ENCODE data around the gene KLHL7.

KLHL7 gene

GRCh38 chr7:23107781-23108180, 2.2 kb downstream of the KLHL7 start:
- Histone ChIP-seq H3K27me3 (ENCODE audit: control insufficient read depth, insufficient read depth, low read length) (no peaks in the 10 kb centered on the region), H3K4me3 (ENCODE audit: low read length) (no peak overlapping the region; the same call in 1 of the 2 replicates), H3K9me3 (ENCODE audit: control insufficient read depth, insufficient read depth, low read length) (no peaks in the 10 kb centered on the region), H3K4me1 (ENCODE audit: control insufficient read depth, insufficient read depth, low read length) (no peaks in the 10 kb centered on the region; the same call in 1 of the 2 replicates), H3K36me3 (ENCODE audit: control insufficient read depth, insufficient read depth, low read length) (no peaks in the 10 kb centered on the region), H3K27ac (ENCODE audit: low read length) (no peak overlapping the region)
- WGBS (ENCODE audit: insufficient coverage, insufficient read length): no CpG with 5 or more reads among the region's 2 CpGs
- DNase-seq (ENCODE audit: low read depth, low spot score): no peak

DNA sequence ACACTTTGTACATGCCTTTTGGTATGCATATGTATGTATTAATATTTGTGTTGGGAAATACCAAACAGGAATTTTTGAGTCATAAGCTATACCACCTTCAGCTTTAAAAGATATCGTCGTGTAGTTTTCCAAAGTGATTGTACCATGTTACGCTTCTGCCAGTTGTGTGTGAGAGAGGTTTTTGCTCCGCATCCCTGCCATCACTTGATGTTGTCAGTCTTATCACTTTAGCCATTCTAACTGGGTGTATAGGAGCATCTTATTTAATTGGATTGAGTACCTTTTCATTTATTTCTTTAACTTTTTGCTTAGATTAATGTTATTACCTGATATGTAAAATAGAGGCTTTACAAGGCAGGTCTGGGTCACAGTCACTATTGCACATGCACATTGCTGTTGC, 3.4 kb downstream of the KLHL7 start:
- Histone ChIP-seq H3K4me3 (ENCODE audit: low read length) (no peak overlapping the region), H3K4me1 (ENCODE audit: control insufficient read depth, insufficient read depth, low read length) (no peaks in the 10 kb centered on the region; the same call in none of the 2 replicates), H3K27ac (ENCODE audit: low read length) (no peak overlapping the region), H3K36me3 (ENCODE audit: control insufficient read depth, insufficient read depth, low read length) (no peaks in the 10 kb centered on the region), H3K27me3 (ENCODE audit: control insufficient read depth, insufficient read depth, low read length) (no peaks in the 10 kb centered on the region), H3K9me3 (ENCODE audit: control insufficient read depth, insufficient read depth, low read length) (no peaks in the 10 kb centered on the region)
- WGBS (ENCODE audit: insufficient coverage, insufficient read length): no CpG with 5 or more reads among the region's 4 CpGs
- no peak for DNase-seq (ENCODE audit: low read depth, low spot score)

- H3K27me3 ChIP-seq (ENCODE audit: control insufficient read depth, insufficient read depth, low read length): no peaks in the 10 kb centered on the region
- H3K27ac ChIP-seq (ENCODE audit: low read length): no peak overlapping the region
- H3K9me3 ChIP-seq (ENCODE audit: control insufficient read depth, insufficient read depth, low read length): no peaks in the 10 kb centered on the region
- no peak overlapping the region for H3K4me3 ChIP-seq (ENCODE audit: low read length)
- DNase-seq (ENCODE audit: low read depth, low spot score): no peak
- no peaks in the 10 kb centered on the region; the same call in none of the 2 replicates for H3K4me1 ChIP-seq (ENCODE audit: control insufficient read depth, insufficient read depth, low read length)
- WGBS (ENCODE audit: insufficient coverage, insufficient read length): no CpG with 5 or more reads among the region's 1 CpG
- no peaks in the 10 kb centered on the region for H3K36me3 ChIP-seq (ENCODE audit: control insufficient read depth, insufficient read depth, low read length)
Observed at GRCh38 chr7:23109470-23109869, 3.9 kb downstream of the KLHL7 start.

DNA sequence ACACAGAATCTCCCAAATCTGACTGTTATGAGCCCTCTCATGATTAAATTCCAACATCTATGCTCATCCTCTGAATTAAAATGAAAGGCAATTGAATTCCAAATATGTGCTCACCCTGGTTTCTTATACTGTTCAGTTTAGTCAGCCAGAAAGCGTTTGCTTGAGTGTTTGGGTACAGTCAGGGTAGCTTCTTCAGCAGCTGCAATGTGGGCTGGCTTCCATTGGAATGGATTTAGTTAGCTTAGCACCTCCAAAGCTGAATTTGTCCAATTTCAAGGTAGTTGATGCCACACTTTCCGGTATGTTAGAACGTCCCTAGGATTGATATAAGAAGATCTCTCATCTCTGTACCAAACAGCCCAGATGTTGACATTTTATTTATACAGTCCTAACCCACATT, 9.3 kb downstream of the KLHL7 start:
- Histone ChIP-seq H3K36me3 (ENCODE audit: control insufficient read depth, insufficient read depth, low read length) (no peaks in the 10 kb centered on the region; the same call in 1 of the 2 replicates), H3K27me3 (ENCODE audit: control insufficient read depth, insufficient read depth, low read length) (no peaks in the 10 kb centered on the region), H3K4me3 (ENCODE audit: low read length) (no peak overlapping the region), H3K4me1 (ENCODE audit: control insufficient read depth, insufficient read depth, low read length) (peaks cover 2% of the 10 kb centered on the region), H3K27ac (ENCODE audit: low read length) (peak overlapping the region; percentile 95), H3K9me3 (ENCODE audit: control insufficient read depth, insufficient read depth, low read length) (no peaks in the 10 kb centered on the region)
- no CpG with 5 or more reads among the region's 3 CpGs for WGBS (ENCODE audit: insufficient coverage, insufficient read length)
- DNase-seq (ENCODE audit: low read depth, low spot score): no peak

DNA sequence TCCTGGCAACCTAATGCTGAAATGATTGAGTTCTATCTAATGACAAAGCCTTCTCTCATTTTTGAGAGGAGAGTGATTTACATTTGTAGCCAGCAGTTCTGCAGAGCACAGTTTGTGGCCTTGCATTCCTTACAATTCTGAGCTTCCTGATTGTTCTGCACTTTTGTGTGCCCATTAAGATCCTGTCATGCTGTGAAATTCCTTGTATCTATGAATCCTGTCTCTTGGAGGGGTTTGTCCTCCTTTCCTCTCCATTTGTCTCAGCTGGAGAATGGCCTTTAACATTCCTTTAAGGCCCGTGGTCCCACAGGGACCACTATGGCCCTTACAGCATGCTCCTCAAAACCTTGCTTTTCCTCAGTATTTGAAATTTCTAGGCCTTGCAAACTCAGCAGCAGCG, 10.4 kb downstream of the KLHL7 start:
- Histone ChIP-seq H3K4me1 (ENCODE audit: control insufficient read depth, insufficient read depth, low read length) (peaks cover 2% of the 10 kb centered on the region), H3K9me3 (ENCODE audit: control insufficient read depth, insufficient read depth, low read length) (no peaks in the 10 kb centered on the region), H3K4me3 (ENCODE audit: low read length) (no peak overlapping the region), H3K36me3 (ENCODE audit: control insufficient read depth, insufficient read depth, low read length) (no peaks in the 10 kb centered on the region; the same call in 1 of the 2 replicates), H3K27ac (ENCODE audit: low read length) (peak overlapping the region; percentile 97), H3K27me3 (ENCODE audit: control insufficient read depth, insufficient read depth, low read length) (no peaks in the 10 kb centered on the region)
- no CpG with 5 or more reads among the region's 2 CpGs for WGBS (ENCODE audit: insufficient coverage, insufficient read length)
- peak; percentile 63 for DNase-seq (ENCODE audit: low read depth, low spot score)

GRCh38 chr7:23117841-23118240, 12.3 kb downstream of the KLHL7 start:
- H3K27me3 ChIP-seq (ENCODE audit: control insufficient read depth, insufficient read depth, low read length): no peaks in the 10 kb centered on the region
- no peak overlapping the region for H3K27ac ChIP-seq (ENCODE audit: low read length)
- no peaks in the 10 kb centered on the region; the same call in 1 of the 2 replicates for H3K36me3 ChIP-seq (ENCODE audit: control insufficient read depth, insufficient read depth, low read length)
- DNase-seq (ENCODE audit: low read depth, low spot score): no peak
- WGBS (ENCODE audit: insufficient coverage, insufficient read length): no CpG with 5 or more reads among the region's 2 CpGs
- peaks cover 2% of the 10 kb centered on the region for H3K4me1 ChIP-seq (ENCODE audit: control insufficient read depth, insufficient read depth, low read length)
- H3K4me3 ChIP-seq (ENCODE audit: low read length): no peak overlapping the region
- no peaks in the 10 kb centered on the region for H3K9me3 ChIP-seq (ENCODE audit: control insufficient read depth, insufficient read depth, low read length)

DNA sequence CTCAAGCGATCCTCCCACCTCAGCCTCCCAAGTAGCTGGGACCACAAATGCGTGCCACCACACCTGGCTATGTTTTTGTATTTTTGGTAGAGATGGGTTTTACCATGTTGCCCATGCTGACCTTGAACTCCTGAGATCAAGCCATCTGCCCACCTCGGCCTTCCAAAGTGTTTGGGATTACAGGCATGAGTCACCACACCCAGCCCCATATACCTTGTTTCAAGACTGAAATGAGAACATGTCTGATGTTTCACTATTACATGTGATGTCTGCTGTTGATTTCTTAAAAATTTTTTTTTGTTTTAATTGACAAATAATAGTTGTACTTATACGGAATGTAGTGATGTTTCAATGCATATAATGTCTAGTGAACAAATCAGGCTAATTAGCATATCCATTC, 14.5 kb downstream of the KLHL7 start:
- WGBS (ENCODE audit: insufficient coverage, insufficient read length): no CpG with 5 or more reads among the region's 4 CpGs
- Histone ChIP-seq H3K4me3 (ENCODE audit: low read length) (no peak overlapping the region), H3K36me3 (ENCODE audit: control insufficient read depth, insufficient read depth, low read length) (no peaks in the 10 kb centered on the region; the same call in 1 of the 2 replicates), H3K9me3 (ENCODE audit: control insufficient read depth, insufficient read depth, low read length) (no peaks in the 10 kb centered on the region), H3K27ac (ENCODE audit: low read length) (no peak overlapping the region), H3K4me1 (ENCODE audit: control insufficient read depth, insufficient read depth, low read length) (peaks cover 2% of the 10 kb centered on the region; the same call in 1 of the 2 replicates), H3K27me3 (ENCODE audit: control insufficient read depth, insufficient read depth, low read length) (no peaks in the 10 kb centered on the region)
- no peak for DNase-seq (ENCODE audit: low read depth, low spot score)

- no peaks in the 10 kb centered on the region; the same call in 1 of the 2 replicates for H3K36me3 ChIP-seq (ENCODE audit: control insufficient read depth, insufficient read depth, low read length)
- WGBS (ENCODE audit: insufficient coverage, insufficient read length): no CpG with 5 or more reads among the region's 4 CpGs
- no peaks in the 10 kb centered on the region for H3K9me3 ChIP-seq (ENCODE audit: control insufficient read depth, insufficient read depth, low read length)
- H3K27me3 ChIP-seq (ENCODE audit: control insufficient read depth, insufficient read depth, low read length): no peaks in the 10 kb centered on the region
- DNase-seq (ENCODE audit: low read depth, low spot score): no peak
- H3K4me1 ChIP-seq (ENCODE audit: control insufficient read depth, insufficient read depth, low read length): peaks cover 2% of the 10 kb centered on the region; the same call in 1 of the 2 replicates
- H3K27ac ChIP-seq (ENCODE audit: low read length): no peak overlapping the region
- H3K4me3 ChIP-seq (ENCODE audit: low read length): no peak overlapping the region
Observed at GRCh38 chr7:23121165-23121564, 15.6 kb downstream of the KLHL7 start.

DNA sequence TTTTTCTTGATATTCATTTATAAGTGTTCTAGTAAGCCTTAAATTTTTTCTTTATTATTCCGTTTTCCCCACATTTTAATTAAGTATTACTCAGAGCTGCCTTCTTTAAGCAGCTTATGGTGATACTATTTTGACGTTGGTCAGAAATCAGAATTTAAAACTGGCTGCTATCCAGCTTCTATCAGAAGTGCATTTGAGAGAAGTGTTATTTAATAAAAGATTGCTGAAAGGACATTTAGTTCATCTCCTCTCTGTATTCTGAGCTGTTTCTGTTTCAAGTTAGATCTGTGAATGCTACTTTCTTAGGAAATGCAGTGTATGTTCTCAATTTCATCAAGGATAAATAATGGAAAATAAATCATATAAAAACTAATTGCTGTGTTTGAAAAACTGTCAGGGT, 17.4 kb downstream of the KLHL7 start:
- no CpG with 5 or more reads among the region's 2 CpGs for WGBS (ENCODE audit: insufficient coverage, insufficient read length)
- Histone ChIP-seq H3K27ac (ENCODE audit: low read length) (no peak overlapping the region), H3K4me1 (ENCODE audit: control insufficient read depth, insufficient read depth, low read length) (no peaks in the 10 kb centered on the region), H3K27me3 (ENCODE audit: control insufficient read depth, insufficient read depth, low read length) (no peaks in the 10 kb centered on the region), H3K9me3 (ENCODE audit: control insufficient read depth, insufficient read depth, low read length) (no peaks in the 10 kb centered on the region), H3K4me3 (ENCODE audit: low read length) (no peak overlapping the region), H3K36me3 (ENCODE audit: control insufficient read depth, insufficient read depth, low read length) (0 out of 2 replicates have a peak, but pooled peaks cover 7% of the 10 kb centered on the region)
- DNase-seq (ENCODE audit: low read depth, low spot score): no peak

DNA sequence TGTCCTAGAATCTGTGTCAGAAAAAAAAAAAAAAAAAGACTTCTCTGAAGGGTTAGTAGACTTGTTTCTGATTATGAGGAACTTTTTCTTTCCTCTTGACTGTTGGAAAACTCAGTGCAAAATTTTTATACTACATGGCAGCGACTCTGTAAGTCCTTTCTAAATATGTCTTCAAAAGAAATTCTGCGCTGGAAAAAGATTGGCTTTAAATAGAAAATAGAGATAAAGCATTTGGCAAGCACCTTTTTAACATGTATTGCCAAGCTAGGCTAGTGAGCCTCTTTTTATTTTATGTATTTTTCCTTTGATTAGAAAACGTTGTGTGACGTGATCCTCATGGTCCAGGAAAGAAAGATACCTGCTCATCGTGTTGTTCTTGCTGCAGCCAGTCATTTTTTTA, 17.9 kb downstream of the KLHL7 start:
- H3K36me3 ChIP-seq (ENCODE audit: control insufficient read depth, insufficient read depth, low read length): 0 out of 2 replicates have a peak, but pooled peaks cover 7% of the 10 kb centered on the region
- H3K9me3 ChIP-seq (ENCODE audit: control insufficient read depth, insufficient read depth, low read length): no peaks in the 10 kb centered on the region
- no peak for DNase-seq (ENCODE audit: low read depth, low spot score)
- no CpG with 5 or more reads among the region's 5 CpGs for WGBS (ENCODE audit: insufficient coverage, insufficient read length)
- H3K4me1 ChIP-seq (ENCODE audit: control insufficient read depth, insufficient read depth, low read length): no peaks in the 10 kb centered on the region
- H3K4me3 ChIP-seq (ENCODE audit: low read length): no peak overlapping the region
- no peaks in the 10 kb centered on the region for H3K27me3 ChIP-seq (ENCODE audit: control insufficient read depth, insufficient read depth, low read length)
- no peak overlapping the region for H3K27ac ChIP-seq (ENCODE audit: low read length)

DNA sequence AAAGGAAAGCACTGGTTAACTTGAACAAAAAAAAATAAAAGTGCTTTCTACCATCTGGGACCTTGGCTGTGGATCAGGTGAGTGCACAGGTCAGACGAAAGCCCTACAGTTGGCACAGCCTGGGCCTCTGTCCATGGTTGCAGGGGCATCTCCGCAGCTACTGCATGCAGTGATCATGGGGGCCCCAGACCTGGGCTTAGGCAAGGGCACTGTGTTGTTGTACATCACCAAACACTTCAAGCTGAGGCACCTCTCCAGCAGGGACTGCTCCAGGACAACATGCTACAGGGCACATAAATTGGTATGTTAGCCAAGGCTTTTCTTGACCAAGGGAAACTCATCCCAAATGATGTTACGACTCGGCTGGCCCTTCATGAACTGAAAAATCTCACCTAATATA, 23.5 kb downstream of the KLHL7 start:
- H3K36me3 ChIP-seq (ENCODE audit: control insufficient read depth, insufficient read depth, low read length): peaks cover 11% of the 10 kb centered on the region; the same call in 1 of the 2 replicates
- H3K4me1 ChIP-seq (ENCODE audit: control insufficient read depth, insufficient read depth, low read length): no peaks in the 10 kb centered on the region
- H3K9me3 ChIP-seq (ENCODE audit: control insufficient read depth, insufficient read depth, low read length): no peaks in the 10 kb centered on the region
- DNase-seq (ENCODE audit: low read depth, low spot score): no peak
- no peaks in the 10 kb centered on the region for H3K27me3 ChIP-seq (ENCODE audit: control insufficient read depth, insufficient read depth, low read length)
- no CpG with 5 or more reads among the region's 4 CpGs for WGBS (ENCODE audit: insufficient coverage, insufficient read length)
- no peak overlapping the region for H3K4me3 ChIP-seq (ENCODE audit: low read length)
- no peak overlapping the region for H3K27ac ChIP-seq (ENCODE audit: low read length)
